Esophagus squamous epithelium (tissue), 4 donors: ENCODE results near the gene MEIOSIN.

Experiments
- CTCF ChIP-seq, 6 experiments: fragments of 450-650 bp in 4 of 6; fragments of 200-600 bp in 2 of 6; sonication (generic) in 2 of 6; IDR thresholded peaks; one replicate each; pipeline ENCODE4 v1.5.1; 2016 to 2019; ENCODE audit warnings: antibody characterized with exemption in 6 of 6, mild to moderate bottlenecking in 4 of 6, moderate library complexity in 4 of 6
- POLR2A ChIP-seq, 4 donors: fragments of 450-650 bp; IDR thresholded peaks; one replicate each; pipeline ENCODE4 v1.6.1; 2017; ENCODE audit warnings: antibody characterized with exemption in 4 of 4, mild to moderate bottlenecking in 4 of 4, moderate library complexity in 3 of 4

GRCh38 chr19:45780448-45781213, 47.4 kb downstream of the MEIOSIN start:
- TF ChIP-seq POLR2A (IDR thresholded peaks at IDR 0.05) (no peak), CTCF (IDR thresholded peaks at IDR 0.05) (no peak)
